HG02610 (cell line): ENCODE results near the gene GORASP1.
A peak's percentile ranks its signal among the peaks of the same experiment; 100 is the strongest.

ENCODE experiments used
- ATAC-seq: cut with Tn5 transposase; IDR thresholded peaks from one replicate; pipeline ENCODE4 v1.9.1; 2021; ENCODE audit warnings: mild to moderate bottlenecking, moderate library complexity; ENCODE audit not compliant: unreplicated experiment

Gene GORASP1

DNA sequence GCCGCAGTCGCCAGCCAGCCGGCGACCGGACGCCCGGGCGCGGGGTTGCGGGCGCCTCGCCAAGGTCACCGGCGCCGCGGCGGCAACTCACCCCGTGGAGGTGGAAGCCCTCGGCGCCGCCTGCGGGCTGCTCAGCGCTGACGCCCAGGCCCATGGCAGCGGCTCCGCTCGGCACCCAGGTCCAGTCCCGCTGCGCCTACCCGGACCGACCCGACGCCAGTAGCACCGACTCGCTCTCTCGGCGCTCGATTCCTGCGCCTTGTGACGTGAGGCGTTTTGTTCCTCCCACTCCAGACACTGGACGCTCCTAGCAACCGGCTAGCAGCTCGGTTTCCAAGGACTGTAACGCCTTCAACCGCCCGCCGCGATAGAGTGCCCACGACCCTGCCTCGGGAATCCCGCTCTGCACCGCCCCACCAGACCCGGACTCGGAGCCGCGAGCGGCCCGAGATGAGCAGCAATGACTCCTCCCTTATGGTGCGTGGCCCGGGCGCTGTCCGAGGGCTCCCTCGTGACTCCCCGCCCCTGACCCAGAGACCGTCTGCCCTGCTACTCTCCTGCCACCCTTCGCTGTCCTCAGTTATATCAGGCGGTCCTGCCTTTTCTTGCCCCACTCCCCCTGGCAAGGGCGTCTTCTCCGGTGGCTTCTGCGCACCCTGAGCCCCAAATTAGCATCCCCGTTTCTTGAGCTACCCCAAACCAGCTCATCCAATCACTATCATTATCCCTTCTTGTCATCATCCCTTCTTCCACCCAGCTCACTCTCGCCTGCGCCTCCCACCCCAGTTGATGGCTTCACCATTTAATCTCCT is at the start of gene GORASP1, which contains the start of gene TTC21A:
Gene GORASP1, minus strand, starts transcription at position 240 of the 812 bp plus-strand sequence. Its CDS starts 86 bp downstream, at position 154.
Gene TTC21A, plus strand, starts transcription at position 293 of the 812 bp plus-strand sequence. Its CDS starts 158 bp downstream, at position 451.
- ATAC-seq: peak; percentile 58

DNA sequence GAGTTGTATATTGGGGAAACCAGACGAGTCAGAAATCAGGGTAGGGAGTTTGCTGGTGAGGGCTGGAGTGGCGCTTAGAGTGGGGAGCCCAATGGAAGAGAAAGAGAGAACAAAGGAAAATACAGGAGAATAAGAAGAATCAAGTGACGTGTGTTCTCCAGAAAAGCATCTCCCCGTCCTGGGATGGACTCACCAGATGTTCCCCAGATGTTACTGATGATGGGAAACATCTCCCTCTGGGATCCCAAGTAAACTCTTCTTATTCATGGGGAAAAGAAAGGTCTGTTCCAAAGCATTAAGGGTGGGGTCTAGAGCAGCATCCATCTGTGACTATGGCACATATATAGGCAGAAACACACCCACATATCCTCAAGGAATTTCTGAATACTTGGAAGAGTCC is 49.0 kb upstream of the GORASP1 start:
- no peak for ATAC-seq

DNA sequence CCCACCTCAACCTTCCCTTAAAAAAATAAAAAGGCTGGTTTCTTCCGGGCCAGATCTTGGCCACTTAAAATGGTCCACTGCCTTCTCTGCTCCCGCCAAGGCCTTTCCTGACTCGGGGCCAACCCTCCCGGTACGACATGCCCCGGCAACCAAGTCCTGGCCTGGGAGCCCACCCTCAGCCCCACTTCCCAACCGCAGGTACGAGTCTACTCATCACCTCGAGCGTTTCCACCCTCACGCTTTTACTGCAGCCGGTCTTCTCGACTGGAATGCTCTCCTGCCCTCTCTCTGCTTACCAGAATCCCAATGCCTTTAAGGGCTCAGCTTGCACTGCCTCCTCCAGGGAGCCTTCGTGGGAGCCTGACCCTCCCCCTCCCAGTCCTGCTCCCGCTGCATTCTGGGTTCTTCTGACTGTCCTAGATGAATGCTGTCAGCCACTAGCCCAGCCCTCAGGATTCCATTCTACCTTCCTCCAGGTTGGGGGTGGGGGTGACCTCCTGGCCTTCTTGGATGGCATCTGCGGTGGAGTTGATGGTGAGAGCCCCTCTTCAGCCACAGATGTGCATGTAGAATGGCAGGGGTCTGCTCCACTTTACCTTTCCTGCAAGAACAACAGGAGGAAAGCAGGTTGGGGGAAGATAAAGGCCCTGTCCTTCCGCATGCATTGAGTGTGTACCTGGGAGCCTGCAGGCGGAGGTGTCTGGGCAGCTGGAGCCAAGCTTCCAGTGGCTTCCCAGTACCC is 47.0 kb upstream of the GORASP1 start:
- no peak for ATAC-seq

DNA sequence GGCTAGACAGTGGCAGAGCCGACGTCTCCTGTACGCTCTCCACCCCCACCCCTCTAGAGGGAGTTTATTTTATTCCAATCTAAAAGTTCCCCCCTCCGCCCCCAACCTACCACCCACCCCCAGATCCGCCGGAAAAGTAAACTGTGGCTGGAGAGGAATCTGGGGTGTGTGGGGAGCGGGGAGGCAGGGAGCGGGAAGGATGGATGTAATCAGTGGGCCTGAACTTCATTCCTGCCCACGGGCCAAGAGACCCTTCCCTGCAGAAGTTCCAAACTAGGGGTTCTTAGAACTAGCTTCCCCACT is 46.5 kb upstream of the GORASP1 start:
- no peak for ATAC-seq

DNA sequence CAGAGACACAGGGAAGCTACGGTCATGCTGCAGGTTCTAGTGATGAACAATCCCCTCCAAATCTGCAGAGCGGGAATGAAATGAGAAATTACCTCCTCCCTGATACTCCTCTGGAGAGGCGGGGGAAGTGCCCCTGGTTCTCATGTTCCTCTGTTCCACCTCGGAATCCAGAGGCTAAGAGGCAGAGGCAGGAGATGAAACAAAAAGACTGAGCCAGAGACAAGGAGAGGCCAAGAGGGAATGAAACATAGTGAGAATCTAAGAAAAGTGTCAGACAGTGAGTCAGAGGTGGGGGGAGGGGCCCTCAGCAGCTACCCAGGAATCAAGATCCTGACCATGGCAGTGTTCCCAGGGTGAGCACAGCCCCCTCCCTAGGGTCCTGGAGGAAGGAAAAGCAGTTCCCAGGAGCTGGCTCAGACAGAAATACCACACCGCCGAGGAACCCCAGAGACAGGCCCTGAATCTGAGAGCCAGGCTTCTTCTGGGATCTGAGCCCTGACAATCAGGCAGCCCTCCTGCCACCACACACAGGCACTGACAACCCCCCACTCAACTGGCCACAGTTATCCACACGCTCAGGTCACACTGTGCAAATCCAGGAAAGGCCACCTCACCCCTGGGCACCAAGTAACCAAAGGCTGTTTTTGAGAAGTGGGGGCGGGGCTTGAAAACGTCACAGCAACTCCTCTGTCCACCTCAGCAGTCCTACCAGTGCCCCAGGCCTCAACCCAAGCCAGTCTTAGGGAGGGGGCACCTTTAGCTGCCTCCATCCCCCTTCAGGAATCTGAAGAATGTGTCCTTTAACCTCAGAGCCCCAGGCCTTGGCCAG is 43.6 kb upstream of the GORASP1 start:
- no peak for ATAC-seq

DNA sequence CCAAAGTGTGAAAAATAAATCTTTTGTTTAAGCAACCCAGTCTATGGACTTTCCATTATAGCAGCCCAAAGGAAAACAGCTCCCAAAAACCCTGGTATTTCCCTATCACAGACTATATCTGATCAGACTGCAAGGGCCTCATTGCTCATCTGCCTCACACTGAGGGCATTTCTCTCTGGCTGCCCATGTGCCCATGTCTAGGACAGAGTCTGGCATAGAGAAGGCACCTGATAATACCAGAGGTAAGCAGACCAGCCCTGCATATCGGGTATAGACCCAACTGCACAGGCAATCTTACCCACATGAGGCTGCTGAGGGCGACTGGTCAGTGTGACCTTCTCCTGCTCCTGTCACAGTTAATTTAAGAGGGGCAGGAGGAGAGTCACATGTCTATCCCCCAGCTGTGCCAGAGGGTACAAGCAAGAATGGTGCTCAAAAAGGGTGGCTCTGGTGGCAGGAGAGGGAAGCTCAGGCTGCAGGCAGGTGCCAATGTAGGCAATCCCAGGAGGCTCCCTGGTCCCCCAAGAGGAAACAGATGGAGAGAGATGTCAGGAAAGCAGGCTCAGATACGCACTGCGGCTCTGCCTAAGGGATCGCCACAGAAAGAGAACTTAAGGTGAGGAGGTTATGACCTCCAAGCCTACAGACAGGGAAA is 42.8 kb upstream of the GORASP1 start:
- ATAC-seq: no peak

DNA sequence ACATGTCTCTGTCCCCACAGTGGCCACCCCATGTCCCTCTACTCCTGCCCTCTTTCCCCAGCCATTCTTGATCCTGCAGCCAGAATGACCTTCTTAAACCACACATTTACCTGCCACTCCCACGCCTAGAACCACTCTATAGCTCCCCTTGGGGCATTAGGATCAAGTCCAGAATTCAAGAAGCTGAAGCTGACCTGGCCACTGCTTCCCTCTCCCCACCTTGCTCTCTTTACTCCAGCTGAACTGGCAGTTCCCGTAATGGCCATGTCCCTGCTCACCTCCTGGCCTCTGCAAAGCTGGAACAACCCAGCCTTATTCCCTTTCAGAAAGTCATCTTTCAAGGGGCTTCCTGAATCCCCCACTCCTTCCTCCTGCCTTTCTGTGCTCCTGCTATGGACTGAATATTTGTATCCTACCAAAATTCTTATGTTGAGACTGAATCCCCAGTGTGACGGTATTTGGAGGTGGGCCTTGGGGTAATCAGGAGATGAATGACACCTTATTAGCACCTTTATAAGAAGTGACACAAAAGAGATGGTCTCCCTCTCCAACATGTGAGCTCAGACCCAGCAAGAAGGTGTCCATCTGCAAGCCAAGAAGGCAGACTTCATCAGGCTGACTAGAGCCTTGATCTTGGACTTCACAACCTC is 42.2 kb upstream of the GORASP1 start:
- no peak for ATAC-seq

DNA sequence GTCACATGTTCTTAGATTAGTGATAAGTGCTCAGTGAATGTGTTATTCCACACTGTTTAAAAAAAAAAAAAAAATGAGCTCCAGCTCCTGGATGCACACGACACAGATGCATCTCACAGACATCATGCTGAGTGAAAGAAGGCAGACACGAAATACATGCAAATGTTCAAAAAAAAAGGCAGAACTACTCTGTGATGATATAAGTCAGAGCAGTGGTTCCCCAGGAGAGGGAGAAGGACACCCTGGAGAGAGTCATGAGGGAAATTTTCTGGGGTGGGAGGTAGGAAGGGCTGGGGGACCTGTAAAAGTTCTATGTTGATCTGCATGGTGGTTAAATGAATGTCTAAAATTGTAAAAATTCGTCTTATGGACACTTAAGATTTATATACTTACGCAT is 41.6 kb upstream of the GORASP1 start:
- ATAC-seq: peak; percentile 19

DNA sequence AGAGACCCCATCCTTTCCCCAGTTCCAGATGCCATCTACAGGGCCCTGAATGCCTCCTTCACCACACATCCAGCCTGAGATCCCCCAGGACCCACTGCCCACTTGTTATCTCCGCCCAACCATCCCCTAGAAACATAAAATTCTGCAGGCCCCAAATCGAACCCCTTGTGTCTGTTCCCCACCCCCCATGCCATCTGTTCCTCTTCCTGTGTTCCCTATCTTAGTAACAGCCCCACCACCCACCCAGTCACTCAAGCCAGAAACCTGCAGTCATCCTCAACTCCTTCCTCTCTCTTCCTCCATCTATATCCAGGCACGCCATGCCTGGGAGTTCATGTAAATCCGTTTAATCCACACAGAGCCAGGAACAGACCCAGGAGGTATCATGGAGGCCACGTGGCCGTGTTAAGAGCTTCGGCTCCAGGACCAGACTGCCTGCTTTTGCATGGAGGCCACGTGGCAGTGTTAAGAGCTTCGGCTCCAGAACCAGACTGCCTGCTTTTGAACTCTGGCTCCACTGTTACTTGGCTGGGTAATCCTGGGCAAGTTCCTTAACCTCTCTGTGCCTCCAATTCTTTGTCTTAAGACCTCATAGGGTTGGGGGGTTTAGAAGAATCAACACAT is 41.1 kb upstream of the GORASP1 start:
- no peak for ATAC-seq

DNA sequence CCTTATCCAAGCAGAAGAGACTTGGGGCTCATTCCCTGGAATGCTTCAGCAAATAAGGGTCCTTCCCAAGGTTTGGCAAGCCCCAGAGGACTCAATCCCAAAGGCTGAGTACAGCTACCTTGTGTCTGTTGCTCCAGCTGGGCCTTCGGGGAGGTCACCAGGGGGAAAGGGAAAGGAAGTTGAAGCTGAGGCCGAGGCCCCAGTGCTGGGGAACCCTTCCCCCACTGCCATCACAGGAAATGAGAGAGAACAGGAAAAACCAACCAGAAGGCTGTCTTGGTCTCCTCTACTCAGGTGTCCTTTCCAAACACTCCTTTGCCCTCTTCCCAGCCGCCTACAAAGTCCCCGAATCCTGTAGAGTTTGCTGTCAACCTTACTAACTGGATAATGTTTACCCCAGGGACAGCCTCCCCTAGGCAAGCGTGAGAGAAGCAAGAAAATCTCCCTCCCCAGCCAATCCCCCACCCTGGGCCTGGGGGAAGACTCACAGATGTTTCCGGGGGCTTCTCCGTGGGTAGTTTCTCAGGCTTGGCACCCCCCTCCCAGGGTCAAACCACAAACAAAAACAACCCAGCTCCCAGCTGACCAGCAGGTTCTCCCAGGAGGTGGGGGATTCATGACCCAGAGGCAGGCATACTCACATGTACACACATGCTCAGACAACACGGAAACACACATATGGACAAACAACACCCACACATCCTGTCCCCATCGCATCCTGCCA is 40.4 kb upstream of the GORASP1 start:
- peak; percentile 15 for ATAC-seq

DNA sequence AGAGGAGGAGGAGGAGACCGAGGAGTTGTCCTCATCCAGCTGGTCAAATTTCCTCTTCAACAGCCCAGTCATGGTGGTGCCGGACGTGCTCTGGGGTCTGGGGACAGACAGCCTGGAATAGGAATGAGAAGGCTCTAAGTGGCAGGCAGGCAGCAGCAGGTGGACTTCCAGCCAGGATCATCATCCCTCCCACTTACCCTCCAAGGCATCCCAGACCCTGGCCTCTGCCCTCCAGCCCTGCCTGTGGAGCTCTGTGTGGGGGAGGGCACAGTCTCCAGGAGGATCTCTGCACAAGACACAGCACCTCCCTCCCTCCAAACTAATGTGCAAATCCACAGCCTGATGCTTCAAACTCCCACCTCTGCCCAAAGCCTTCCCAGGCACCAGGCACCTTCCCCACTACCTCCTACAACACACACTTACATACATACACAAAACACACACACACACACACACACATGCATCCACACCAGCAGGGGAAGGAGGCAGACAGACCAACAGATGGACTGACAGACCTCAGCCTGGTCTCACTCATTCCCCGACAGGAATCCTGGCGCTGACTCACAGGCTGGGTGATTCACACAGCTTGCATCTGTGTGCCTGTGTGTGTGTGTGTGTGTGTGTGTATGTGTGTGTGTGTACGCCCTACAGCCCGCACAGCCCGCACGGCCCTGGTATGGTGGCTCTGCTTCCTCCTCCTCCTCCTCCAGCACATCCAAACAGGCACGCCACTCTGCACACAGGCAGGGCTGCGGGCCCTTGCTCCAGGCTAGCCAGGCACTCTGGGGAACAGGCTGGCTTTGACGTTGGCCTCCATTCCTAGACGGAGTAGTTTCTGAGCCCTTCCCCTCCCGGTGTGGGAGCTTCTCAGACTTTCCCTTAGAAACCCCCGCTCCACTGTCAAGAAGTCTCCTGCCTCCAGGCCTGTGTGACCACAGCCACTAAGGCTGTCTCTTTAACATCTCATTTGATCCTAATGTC is 39.5 kb upstream of the GORASP1 start:
- peak; percentile 24 for ATAC-seq

DNA sequence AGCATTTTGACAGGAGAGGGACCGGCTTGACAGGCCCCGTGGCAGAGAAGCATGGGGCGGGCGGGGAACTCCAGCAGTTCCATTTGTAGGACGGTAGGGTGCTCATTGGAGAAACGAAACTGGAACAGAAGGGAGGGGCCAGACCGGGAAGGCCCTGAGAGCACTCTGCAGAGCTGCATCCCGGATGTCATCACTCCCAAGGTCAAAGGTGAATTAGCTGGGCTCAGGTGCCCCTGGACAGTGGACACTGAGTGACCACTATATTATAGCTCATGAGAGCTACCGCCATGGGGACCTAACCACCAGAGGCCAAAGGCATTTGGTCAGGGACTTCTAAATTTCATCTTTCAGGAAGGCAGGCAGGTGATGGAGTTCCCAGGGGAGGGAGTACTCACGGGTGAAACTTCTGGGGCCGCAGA is 38.7 kb upstream of the GORASP1 start:
- ATAC-seq: no peak

DNA sequence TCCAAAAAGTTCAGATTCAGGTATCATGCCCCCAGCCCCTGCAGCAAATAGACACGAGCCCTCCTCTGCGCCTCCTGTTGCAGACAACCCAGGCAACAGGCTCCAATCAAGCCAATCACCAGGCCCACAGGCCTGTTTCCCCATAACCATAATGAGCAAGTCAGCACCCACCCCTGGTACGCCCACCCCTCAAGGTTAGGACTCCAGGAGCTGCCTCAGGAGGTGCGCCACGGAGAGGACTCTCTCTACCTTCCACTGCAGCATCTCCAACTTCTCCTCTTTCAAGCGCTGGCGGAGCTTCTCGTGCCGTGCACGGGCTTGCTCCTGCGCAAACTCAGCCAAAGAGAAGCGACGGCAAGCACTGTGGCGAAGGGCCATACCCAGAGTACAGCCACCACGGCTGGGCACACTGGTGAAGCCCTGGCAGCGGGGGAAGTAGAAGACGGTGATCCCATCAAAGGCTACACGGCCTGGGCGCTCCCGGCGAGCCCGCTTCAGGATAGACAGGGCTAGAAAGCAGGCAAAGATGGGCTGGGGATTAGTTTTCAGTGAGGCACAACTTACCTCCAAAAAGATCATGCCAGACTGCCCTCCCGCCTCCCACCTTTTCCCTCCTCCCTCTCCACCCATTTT is 37.4 kb upstream of the GORASP1 start:
- ATAC-seq: no peak

DNA sequence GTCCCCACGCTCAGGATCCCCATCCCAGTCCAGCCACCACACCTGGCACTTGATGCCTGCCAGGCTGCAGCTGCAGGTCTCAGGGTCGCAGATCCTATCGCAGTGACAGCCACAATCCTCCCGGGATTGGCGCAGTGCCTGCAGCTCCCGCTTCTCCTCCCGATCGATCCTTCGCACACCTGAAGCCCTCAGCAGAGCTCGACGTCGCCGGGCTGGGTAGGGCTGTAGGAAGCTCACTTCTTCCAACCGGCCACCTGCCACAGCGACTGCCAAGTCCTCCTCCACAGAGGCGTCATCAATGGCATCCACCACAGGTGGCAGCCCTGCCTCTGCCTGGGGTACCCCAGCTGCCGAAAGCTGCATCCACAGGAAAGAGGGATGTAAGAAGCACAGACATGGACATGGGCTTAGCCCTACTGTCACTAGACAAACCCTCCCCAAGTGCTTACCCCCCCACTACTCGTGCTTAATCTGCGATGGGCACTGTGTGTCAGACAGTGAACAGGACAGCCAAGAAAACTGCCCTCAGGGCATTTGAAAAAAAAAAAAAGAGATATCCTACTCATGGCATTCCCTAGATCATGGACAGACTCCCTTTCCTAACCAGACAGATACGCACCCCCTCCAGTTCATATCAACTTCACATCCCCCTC is 36.8 kb upstream of the GORASP1 start:
- no peak for ATAC-seq

DNA sequence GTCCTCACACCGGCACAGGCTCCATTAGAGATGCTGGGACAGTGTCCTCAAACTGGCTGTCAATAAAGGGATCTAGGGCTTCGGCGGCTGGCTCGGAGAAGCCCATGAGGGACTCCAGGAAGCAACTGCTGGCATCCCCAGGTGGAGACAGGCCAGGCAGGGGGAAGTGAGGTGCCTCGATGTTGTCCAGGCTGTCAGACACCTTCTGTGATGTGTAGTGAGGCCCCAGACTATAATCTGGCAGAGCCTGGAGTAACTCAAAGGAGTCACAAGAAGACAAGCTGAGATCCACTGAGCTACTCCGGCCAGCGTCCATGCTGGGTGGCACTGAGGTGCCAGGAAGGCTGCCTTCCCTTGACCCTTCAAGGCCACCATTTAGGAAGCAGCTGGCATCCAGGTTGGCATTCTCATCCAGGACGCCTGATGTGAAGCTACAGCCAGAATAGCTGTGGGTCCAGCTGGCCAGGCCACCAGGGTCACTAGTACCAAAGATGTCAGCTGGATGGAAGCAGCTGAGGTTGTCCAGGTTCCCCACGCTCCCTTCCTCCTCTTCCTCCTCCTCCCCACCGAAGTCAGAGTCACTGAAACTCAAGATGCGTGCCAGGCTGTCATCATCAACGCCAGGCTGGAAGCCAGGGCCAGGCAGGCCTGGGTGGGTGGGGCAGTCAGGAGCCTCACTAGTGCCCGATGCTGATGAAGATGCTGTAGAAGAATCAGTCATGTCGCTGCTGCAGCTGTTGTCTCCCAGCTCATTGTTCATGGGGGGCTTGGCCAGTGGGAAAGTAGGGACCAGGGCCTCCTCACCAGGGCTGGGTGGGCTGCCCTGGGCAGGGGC is 35.8 kb upstream of the GORASP1 start:
- ATAC-seq: no peak

DNA sequence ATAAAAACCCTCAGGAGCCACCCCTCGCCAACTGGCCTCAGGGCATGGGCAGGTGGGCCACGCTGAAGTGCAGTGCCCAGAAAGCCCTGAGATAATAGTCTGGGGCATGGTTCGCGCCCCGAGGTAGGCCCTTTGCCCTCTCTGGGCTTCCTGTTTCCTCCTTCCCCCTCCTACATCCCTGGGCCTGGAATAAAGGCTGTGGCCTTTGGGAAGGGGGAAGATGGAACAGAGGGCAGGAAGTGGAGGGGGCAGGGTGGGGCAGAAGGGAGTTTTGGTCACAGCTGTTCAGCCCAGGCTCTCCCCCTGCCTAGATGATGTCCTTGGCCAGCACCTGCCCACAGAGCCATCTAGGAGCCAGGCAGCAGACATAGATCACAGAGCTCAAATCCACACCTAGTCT is 34.6 kb upstream of the GORASP1 start:
- ATAC-seq: no peak
